Activated T-cell treated with anti-CD3 and anti-CD28 coated beads, Interleukin-2, amount 50 U/mL, for 48 hours (primary cell): ENCODE data around the gene DOCK2.

Experiments used
- DNase-seq, 2 experiments: peaks; one replicate each; pipeline ENCODE4 v3.0.0-alpha.2; 2020

Gene DOCK2

GRCh38 chr5:169832304-169832703 is 195.2 kb downstream of the DOCK2 start:
- DNase-seq: no peak

GRCh38 chr5:169832845-169833244 is 195.8 kb downstream of the DOCK2 start:
- DNase-seq: no peak

GRCh38 chr5:169833681-169834292 is 196.7 kb downstream of the DOCK2 start:
- peak in 1 of 2 experiments; percentile 26 for DNase-seq

- peak; percentile 24 to 41 for DNase-seq
Observed at GRCh38 chr5:169834540-169834939, 197.5 kb downstream of the DOCK2 start.

- no peak for DNase-seq
Observed at GRCh38 chr5:169836835-169837536, 199.9 kb downstream of the DOCK2 start.

GRCh38 chr5:169837686-169838085 is 200.6 kb downstream of the DOCK2 start:
- no peak for DNase-seq

- DNase-seq: no peak
Observed at GRCh38 chr5:169838688-169839087, 201.6 kb downstream of the DOCK2 start.

GRCh38 chr5:169840405-169840804 is 203.3 kb downstream of the DOCK2 start:
- no peak for DNase-seq

- DNase-seq: no peak
Observed at GRCh38 chr5:169842699-169843098, 205.6 kb downstream of the DOCK2 start.

GRCh38 chr5:169847519-169847918 is 210.4 kb downstream of the DOCK2 start:
- DNase-seq: no peak

GRCh38 chr5:169848271-169848670 is 211.2 kb downstream of the DOCK2 start:
- no peak for DNase-seq

- DNase-seq: no peak
Observed at GRCh38 chr5:169848792-169849191, 211.7 kb downstream of the DOCK2 start.

GRCh38 chr5:169850409-169850808 is 213.3 kb downstream of the DOCK2 start:
- DNase-seq: no peak

GRCh38 chr5:169851321-169851850 is 214.3 kb downstream of the DOCK2 start:
- no peak for DNase-seq

GRCh38 chr5:169856571-169856970 is 219.5 kb downstream of the DOCK2 start:
- DNase-seq: no peak

GRCh38 chr5:169860585-169860984 is 223.5 kb downstream of the DOCK2 start:
- no peak for DNase-seq

GRCh38 chr5:169861433-169861832 is 224.4 kb downstream of the DOCK2 start:
- no peak for DNase-seq

GRCh38 chr5:169861934-169862333 is 224.9 kb downstream of the DOCK2 start:
- DNase-seq: no peak

GRCh38 chr5:169862391-169862811 is 225.3 kb downstream of the DOCK2 start:
- DNase-seq: no peak

- no peak for DNase-seq
Observed at GRCh38 chr5:169864483-169864882, 227.4 kb downstream of the DOCK2 start.

GRCh38 chr5:169867347-169867746 is 230.3 kb downstream of the DOCK2 start:
- DNase-seq: no peak

- no peak for DNase-seq
Observed at GRCh38 chr5:169869066-169869465, 232.0 kb downstream of the DOCK2 start.

- no peak for DNase-seq
Observed at GRCh38 chr5:169870211-169870610, 233.1 kb downstream of the DOCK2 start.

GRCh38 chr5:169871826-169872490 is 234.9 kb downstream of the DOCK2 start:
- no peak for DNase-seq
